Mesendoderm (in vitro differentiated cells): ENCODE results near the gene LRWD1.
"Not testable (repeated sequence)": the region's sequence is repeated elsewhere in the genome, so short reads cannot be mapped to it uniquely, and the experiment has no call there.

ENCODE experiments used
- DNase-seq: peaks from one replicate; pipeline ENCODE4 v3.0.0; 2013
- H2AK5ac ChIP-seq: 2 replicates; pipeline ENCODE4 v1.6.1; 2013; ENCODE audit warnings: low read length, inconsistent platforms
- H2BK120ac ChIP-seq: 2 replicates; pipeline ENCODE4 v1.6.1; 2013; ENCODE audit warnings: low read depth, mild to moderate bottlenecking, low read length, moderate library complexity, mixed read lengths
- H2BK15ac ChIP-seq: replicated peaks from 2 replicates; pipeline ENCODE4 v1.6.1; 2013; ENCODE audit warnings: low read depth, mild to moderate bottlenecking, moderate library complexity
- H2BK5ac ChIP-seq: 2 replicates; pipeline ENCODE4 v1.6.1; 2013; ENCODE audit warnings: low read length, inconsistent platforms
- H3K18ac ChIP-seq: 2 replicates; pipeline ENCODE4 v1.6.1; 2013; ENCODE audit warnings: mild to moderate bottlenecking, low read length, mixed read lengths
- H3K23ac ChIP-seq: one replicate; pipeline ENCODE4 v1.6.1; 2013; ENCODE audit warnings: low read length
- H3K27ac ChIP-seq: 2 replicates; pipeline ENCODE4 v1.5.1; 2013; ENCODE audit warnings: low read depth, mild to moderate bottlenecking, inconsistent platforms, low read length, moderate library complexity
- H3K27me3 ChIP-seq: 2 replicates; pipeline ENCODE4 v1.6.1; 2013; ENCODE audit warnings: low read length, control low read depth, mild to moderate bottlenecking, inconsistent platforms; ENCODE audit not compliant: insufficient read depth, poor library complexity
- H3K36me3 ChIP-seq: 2 replicates; pipeline ENCODE4 v1.6.1; 2013; ENCODE audit warnings: low read length, inconsistent platforms; ENCODE audit not compliant: control insufficient read depth, insufficient read depth
- H3K4ac ChIP-seq: one replicate; pipeline ENCODE4 v1.6.1; 2013; ENCODE audit warnings: low read depth, mild to moderate bottlenecking, low read length, moderate library complexity
- H3K4me1 ChIP-seq: 2 replicates; pipeline ENCODE4 v1.6.1; 2013; ENCODE audit warnings: low read depth, low read length, inconsistent platforms; ENCODE audit not compliant: control insufficient read depth
- H3K4me2 ChIP-seq: 2 replicates; pipeline ENCODE4 v1.6.1; 2013; ENCODE audit warnings: low read length
- H3K4me3 ChIP-seq: 2 replicates; pipeline ENCODE4 v1.5.1; 2013; ENCODE audit warnings: mild to moderate bottlenecking, low read length
- H3K56ac ChIP-seq: one replicate; pipeline ENCODE4 v1.6.1; 2013; ENCODE audit warnings: low read length
- H3K79me1 ChIP-seq: 2 replicates; pipeline ENCODE4 v1.6.1; 2013; ENCODE audit warnings: low read length, inconsistent platforms
- H3K79me2 ChIP-seq: 2 replicates; pipeline ENCODE4 v1.6.1; 2013; ENCODE audit warnings: mild to moderate bottlenecking, low read length; ENCODE audit not compliant: control insufficient read depth, insufficient read depth
- H3K9ac ChIP-seq: 2 replicates; pipeline ENCODE4 v1.6.1; 2013; ENCODE audit warnings: low read length, inconsistent platforms
- H4K5ac ChIP-seq: one replicate; pipeline ENCODE4 v1.6.1; 2013; ENCODE audit warnings: low read length
- H4K8ac ChIP-seq: one replicate; pipeline ENCODE4 v1.6.1; 2013; ENCODE audit warnings: low read depth, mild to moderate bottlenecking, control low read depth, low read length, moderate library complexity
- WGBS: extraction: QIAGEN DNeasy Blood & Tissue Kit; methylation state at CpG from one replicate; pipeline ENCODE4 v1.1.7; 2013; ENCODE audit warnings: low lambda C conversion rate, missing lambda C conversion rate; ENCODE audit not compliant: insufficient coverage; ENCODE audit errors: extremely low coverage; 5-methylcytosine and 5-hydroxymethylcytosine counted together

LRWD1 gene

DNA sequence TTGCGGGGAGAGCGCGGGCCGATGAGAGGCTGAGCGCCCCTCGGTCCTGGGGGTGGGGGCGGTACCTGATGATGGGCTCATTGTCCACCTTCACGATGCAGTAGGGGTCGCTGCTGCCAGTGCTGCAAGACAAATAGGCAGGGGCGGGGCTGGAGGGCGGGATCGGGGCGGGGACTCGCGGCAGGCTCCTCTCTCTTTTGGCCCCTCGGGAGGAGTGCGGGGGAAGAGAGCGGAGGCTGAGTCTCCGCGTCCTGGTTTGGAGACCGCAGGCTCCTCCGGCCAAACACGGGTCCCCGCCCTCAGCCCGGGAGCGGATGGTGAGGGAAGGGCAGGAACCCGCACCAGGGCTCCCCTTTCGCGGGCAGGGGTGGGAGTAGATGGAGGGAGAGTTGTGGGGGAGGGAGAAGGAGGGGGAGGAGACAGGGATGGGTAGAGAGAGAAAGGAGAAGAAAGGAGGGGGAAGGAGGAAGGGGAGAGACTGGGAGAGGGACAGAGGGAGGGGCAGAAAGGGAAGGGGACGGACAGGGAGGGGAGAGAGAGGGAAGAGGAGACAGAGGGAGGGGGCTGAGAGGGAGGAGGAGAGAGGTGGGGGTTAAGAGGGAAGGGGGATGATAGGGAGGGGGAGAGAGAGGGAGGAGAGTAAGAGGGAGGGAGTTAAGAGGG is 47.2 kb downstream of the LRWD1 start:
- H3K4ac ChIP-seq, H3K27me3 ChIP-seq, H3K56ac ChIP-seq, H4K8ac ChIP-seq, H4K5ac ChIP-seq, H3K18ac ChIP-seq, H2BK15ac ChIP-seq, H2BK120ac ChIP-seq, H2AK5ac ChIP-seq, H3K4me1 ChIP-seq, H2BK5ac ChIP-seq, H3K9ac ChIP-seq, H3K27ac ChIP-seq, DNase-seq, H3K4me2 ChIP-seq, H3K4me3 ChIP-seq, H3K79me1 ChIP-seq, H3K79me2 ChIP-seq, H3K23ac ChIP-seq, H3K36me3 ChIP-seq: not testable (repeated sequence)
- no CpG with 5 or more reads among the region's 30 CpGs for WGBS

DNA sequence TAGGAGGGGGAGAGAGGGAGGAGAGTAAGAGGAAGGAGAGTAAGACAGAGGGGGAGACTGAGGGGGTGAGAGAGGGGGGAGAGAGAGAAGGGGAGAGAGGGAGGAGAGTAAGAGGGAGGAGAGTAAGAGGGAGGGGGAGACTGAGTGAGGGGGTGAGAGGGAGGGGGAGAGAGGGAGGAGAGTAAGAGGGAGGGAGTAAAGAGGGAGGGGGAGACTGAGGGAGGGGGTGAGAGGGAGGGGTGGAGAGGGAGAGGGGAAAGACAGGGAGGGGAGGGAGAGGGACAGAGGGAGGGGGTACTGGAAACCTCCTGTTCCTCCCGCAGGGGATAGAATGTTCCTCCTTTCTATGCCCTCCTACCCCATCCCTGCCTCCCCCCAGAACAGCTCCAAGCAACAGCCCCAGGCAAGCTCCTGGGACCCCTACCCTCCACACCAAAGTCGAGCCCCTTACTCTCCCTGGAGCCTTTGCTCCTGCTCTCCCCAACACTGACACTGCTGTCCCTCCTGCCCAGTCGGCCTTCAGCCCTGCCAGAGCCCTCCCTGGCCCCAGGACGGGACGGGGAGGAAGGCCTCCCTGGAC is 47.9 kb downstream of the LRWD1 start:
- peak; percentile 90 for DNase-seq
- H3K36me3 ChIP-seq, H3K79me2 ChIP-seq, H3K4me3 ChIP-seq, H4K5ac ChIP-seq, H2AK5ac ChIP-seq, H3K4me1 ChIP-seq, H3K27ac ChIP-seq, H3K27me3 ChIP-seq, H3K23ac ChIP-seq, H3K4me2 ChIP-seq, H2BK120ac ChIP-seq, H2BK15ac ChIP-seq, H3K79me1 ChIP-seq, H3K18ac ChIP-seq, H2BK5ac ChIP-seq, H4K8ac ChIP-seq, H3K4ac ChIP-seq: not testable (repeated sequence)
- peak overlapping the region; percentile 24 for H3K9ac ChIP-seq
- WGBS: no CpG with 5 or more reads among the region's 5 CpGs
- peak overlapping the region; percentile 66 for H3K56ac ChIP-seq

- H3K18ac ChIP-seq, H3K36me3 ChIP-seq, H3K4me3 ChIP-seq, H3K79me1 ChIP-seq, H4K5ac ChIP-seq, H2BK120ac ChIP-seq, H3K23ac ChIP-seq, H2BK5ac ChIP-seq, H3K9ac ChIP-seq, H3K27ac ChIP-seq, H3K79me2 ChIP-seq, H4K8ac ChIP-seq, H3K4ac ChIP-seq, DNase-seq, H3K27me3 ChIP-seq, H2AK5ac ChIP-seq, H3K4me1 ChIP-seq, H2BK15ac ChIP-seq, H3K4me2 ChIP-seq, H3K56ac ChIP-seq: not testable (repeated sequence)
- no CpG with 5 or more reads among the region's 15 CpGs for WGBS
These were observed 50.3 kb downstream of the LRWD1 start for GRCh38 chr7:102514881-102515721.

GRCh38 chr7:102515889-102516288 is 51.1 kb downstream of the LRWD1 start:
- WGBS: no CpG with 5 or more reads among the region's 3 CpGs
- H3K79me1 ChIP-seq, H3K9ac ChIP-seq, DNase-seq, H4K5ac ChIP-seq, H3K27me3 ChIP-seq, H2AK5ac ChIP-seq, H3K4ac ChIP-seq, H3K27ac ChIP-seq, H3K4me2 ChIP-seq, H3K4me3 ChIP-seq, H2BK5ac ChIP-seq, H3K56ac ChIP-seq, H2BK15ac ChIP-seq, H3K23ac ChIP-seq, H2BK120ac ChIP-seq, H4K8ac ChIP-seq, H3K18ac ChIP-seq, H3K4me1 ChIP-seq, H3K36me3 ChIP-seq, H3K79me2 ChIP-seq: not testable (repeated sequence)

DNA sequence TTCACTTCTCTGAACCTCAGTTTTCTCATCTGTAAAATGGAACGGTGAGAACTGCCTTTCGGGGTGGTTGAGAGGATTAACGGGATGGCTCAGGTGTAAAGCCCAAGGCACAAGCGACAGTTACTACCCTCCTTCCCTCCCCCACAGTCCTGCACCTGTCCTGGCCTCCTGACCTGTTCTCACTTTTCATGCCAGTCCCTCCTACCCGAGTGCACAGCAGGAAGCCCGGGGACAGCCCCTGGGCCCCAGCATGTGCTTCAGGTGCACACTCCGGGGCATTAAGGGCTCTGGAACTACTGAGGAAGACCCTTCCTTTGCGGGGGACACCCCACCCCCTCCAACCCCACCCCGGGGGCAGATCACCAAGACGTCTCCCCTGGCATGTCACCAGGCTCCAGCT is 52.2 kb downstream of the LRWD1 start:
- H3K4me1 ChIP-seq, H3K4me2 ChIP-seq, H3K23ac ChIP-seq, H2BK15ac ChIP-seq, H3K18ac ChIP-seq, H3K79me2 ChIP-seq, H2AK5ac ChIP-seq, H3K27me3 ChIP-seq, H3K27ac ChIP-seq, H3K56ac ChIP-seq, DNase-seq, H3K9ac ChIP-seq, H3K36me3 ChIP-seq, H3K79me1 ChIP-seq, H4K8ac ChIP-seq, H3K4ac ChIP-seq, H2BK120ac ChIP-seq, H4K5ac ChIP-seq, H3K4me3 ChIP-seq, H2BK5ac ChIP-seq: not testable (repeated sequence)
- no CpG with 5 or more reads among the region's 10 CpGs for WGBS
